Measurements from ENCODE around the gene RERE. TPM values are rescaled to one million over a fixed set of nuclear protein-coding genes. Genes with fewer than 3 reads are reported as not detected.
"Not testable (repeated sequence)": the region's sequence is repeated elsewhere in the genome, so short reads cannot be mapped to it uniquely, and the experiment has no call there.

Gene RERE
- total RNA-seq, 4 donors from 2014 or later = 118 to 244 (median 131) TPM

DNA sequence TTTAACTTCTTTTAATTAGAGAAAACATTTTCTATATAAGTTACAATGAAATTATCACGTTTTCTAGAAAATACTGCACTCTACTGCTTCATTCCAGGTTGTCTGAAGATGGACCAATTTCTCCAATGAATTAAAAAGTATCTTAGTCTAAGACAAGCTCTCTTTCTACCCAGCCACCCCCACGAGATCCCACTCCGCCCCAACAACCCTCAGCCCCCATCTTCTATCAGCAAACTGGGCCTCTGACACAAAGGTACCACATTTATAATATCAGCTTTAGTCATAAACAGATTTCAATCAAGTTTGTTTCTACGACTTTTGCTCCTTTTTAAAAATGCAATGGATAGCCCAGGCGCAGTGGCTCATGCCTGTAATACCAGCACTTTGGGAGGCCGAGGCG lies 117.8 kb downstream of the RERE start:
- no peak for TF ChIP-seq CTCF (IDR thresholded peaks at IDR 0.05)
- TF ChIP-seq POLR2A (IDR thresholded peaks at IDR 0.05) = no peak
- WGBS, 2 donors = 94 to 98% methylated on average over 7 of the region's 7 CpGs
- Histone ChIP-seq H3K4me1 (peaks cover 15 to 27% of the 10 kb centered on the region in 2 donors), H3K27me3 (no peaks in the 10 kb centered on the region), H3K36me3 (no peaks in the 10 kb centered on the region), H3K27ac (no peak overlapping the region), H3K4me3 (replicated peaks in 1 of 3) (no peak overlapping the region), H3K9me3 (no peaks in the 10 kb centered on the region)
- intact Hi-C loops (cut with DNase I) = no loop called here
- DNase-seq = no peak

- peaks cover 15 to 27% of the 10 kb centered on the region in 2 donors for H3K4me1 ChIP-seq
- no peaks in the 10 kb centered on the region for H3K9me3 ChIP-seq
- no peaks in the 10 kb centered on the region for H3K27me3 ChIP-seq
- DNase-seq = no peak
- no peak overlapping the region for H3K4me3 ChIP-seq (replicated peaks in 1 of 3)
- H3K27ac ChIP-seq = no peak overlapping the region
- no peak for TF ChIP-seq POLR2A (IDR thresholded peaks at IDR 0.05)
- no peak for TF ChIP-seq CTCF (IDR thresholded peaks at IDR 0.05)
- intact Hi-C loops (cut with DNase I) = no loop called here
- 85 to 90% methylated on average over 3 of the region's 3 CpGs for WGBS, 2 donors
- H3K36me3 ChIP-seq = no peaks in the 10 kb centered on the region
These were observed 118.4 kb downstream of the RERE start for GRCh38 chr1:8698937-8699447.

GRCh38 chr1:8698012-8698630 lies 119.3 kb downstream of the RERE start:
- H3K36me3 ChIP-seq = no peaks in the 10 kb centered on the region
- no peak for DNase-seq
- H3K27ac ChIP-seq = no peak overlapping the region
- H3K4me1 ChIP-seq = peaks cover 19 to 27% of the 10 kb centered on the region in 2 donors
- no peak overlapping the region for H3K4me3 ChIP-seq (replicated peaks in 1 of 3)
- WGBS, 2 donors = 81 to 83% methylated on average over 3 of the region's 3 CpGs
- TF ChIP-seq POLR2A (IDR thresholded peaks at IDR 0.05) = no peak
- no peak for TF ChIP-seq CTCF (IDR thresholded peaks at IDR 0.05)
- intact Hi-C loops (cut with DNase I) = no loop called here
- H3K9me3 ChIP-seq = no peaks in the 10 kb centered on the region
- H3K27me3 ChIP-seq = no peaks in the 10 kb centered on the region

GRCh38 chr1:8695442-8695841 lies 122.0 kb downstream of the RERE start:
- intact Hi-C loops (cut with DNase I); H3K27me3 ChIP-seq; H3K9me3 ChIP-seq; H3K4me3 ChIP-seq (replicated peaks in 1 of 3); H3K36me3 ChIP-seq; DNase-seq; H3K27ac ChIP-seq: not testable (repeated sequence)
- H3K4me1 ChIP-seq = peaks cover 5 to 13% of the 10 kb centered on the region in 2 donors
- WGBS, 2 donors = 95 to 96% methylated on average over 4 of the region's 4 CpGs

DNA sequence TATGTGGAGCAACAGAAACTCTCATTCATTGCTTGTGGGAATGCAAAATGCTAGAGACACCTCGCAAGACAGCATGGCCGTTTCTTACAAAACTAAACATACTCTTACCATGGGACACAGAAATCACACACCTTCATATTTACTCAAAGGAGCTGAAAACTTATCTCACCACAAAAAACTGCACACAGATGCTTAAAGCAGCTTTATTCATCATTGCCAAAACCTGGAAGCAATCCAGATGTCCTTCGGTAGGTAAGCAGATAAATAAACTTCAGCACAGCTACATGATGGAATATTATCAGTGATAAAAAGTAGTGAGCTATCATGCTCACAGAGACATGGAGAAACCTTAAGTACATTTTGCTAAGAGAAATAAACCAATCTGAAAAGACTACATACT lies 124.3 kb downstream of the RERE start:
- H3K27ac ChIP-seq = no peak overlapping the region
- H3K4me3 ChIP-seq (replicated peaks in 1 of 3) = no peak overlapping the region
- intact Hi-C loops (cut with DNase I) = no loop called here
- H3K36me3 ChIP-seq = no peaks in the 10 kb centered on the region
- TF ChIP-seq CTCF (IDR thresholded peaks at IDR 0.05) (no peak), POLR2A (IDR thresholded peaks at IDR 0.05) (no peak)
- H3K27me3 ChIP-seq = no peaks in the 10 kb centered on the region
- no peak for DNase-seq
- no peaks in the 10 kb centered on the region for H3K9me3 ChIP-seq
- H3K4me1 ChIP-seq = peaks cover 0 to 7% of the 10 kb centered on the region in 2 donors
- 79 to 81% methylated on average over 3 of the region's 3 CpGs for WGBS, 2 donors

Measured in thyroid gland (tissue), 4 donors.